ENCODE results near the gene MORC1. TPM values are rescaled to one million over a fixed set of nuclear protein-coding genes. Genes with fewer than 3 reads are reported as not detected.

Gene MORC1
- total RNA-seq, 1 experiment from 2014 or later, result not detected

DNA sequence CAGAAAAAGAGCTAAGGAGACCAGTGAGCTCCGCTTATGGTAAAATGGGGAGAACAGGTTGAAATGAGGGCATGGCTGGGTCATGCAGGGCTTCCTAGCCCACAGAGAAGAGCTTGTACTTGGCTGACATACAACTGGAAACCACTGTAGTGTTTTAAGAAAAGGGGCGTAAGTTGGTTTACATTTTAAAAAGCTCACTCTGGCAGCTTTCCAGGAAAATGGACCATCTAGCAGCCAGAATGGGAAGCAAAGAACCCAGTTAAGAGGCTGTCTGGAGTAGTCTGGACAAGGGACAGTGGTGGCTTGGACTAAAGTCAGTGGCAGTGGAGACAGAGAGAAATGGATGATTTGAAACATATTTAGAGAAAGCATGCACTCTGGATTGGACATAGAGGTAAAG, 1.9 kb downstream of the MORC1 start:
- intact Hi-C loops (cut with micrococcal nuclease; ENCODE audit: unreplicated experiment), result no loop called here
- BruUV-seq (replicated peaks), result no TSS peak
- H3K9me3 Mint-ChIP-seq (ENCODE audit: low read depth, unreplicated experiment), result no peaks in the 10 kb centered on the region
- peaks cover 8% of the 10 kb centered on the region for H3K4me1 Mint-ChIP-seq (ENCODE audit: low read depth, unreplicated experiment)
- no peaks in the 10 kb centered on the region for H3K36me3 Mint-ChIP-seq (ENCODE audit: insufficient read depth, unreplicated experiment)
- H3K27ac Mint-ChIP-seq (ENCODE audit: unreplicated experiment), result no peak overlapping the region
- CTCF ChIA-PET, result interaction anchor here (0.6 kb wide), 1 partner anchor 182 kb away, joined by 3 read pairs; no protein-coding TSS in a partner anchor
- no peak for DNase-seq
- H3K27me3 Mint-ChIP-seq (ENCODE audit: unreplicated experiment), result no peaks in the 10 kb centered on the region
- TF ChIP-seq, protein P1, sequence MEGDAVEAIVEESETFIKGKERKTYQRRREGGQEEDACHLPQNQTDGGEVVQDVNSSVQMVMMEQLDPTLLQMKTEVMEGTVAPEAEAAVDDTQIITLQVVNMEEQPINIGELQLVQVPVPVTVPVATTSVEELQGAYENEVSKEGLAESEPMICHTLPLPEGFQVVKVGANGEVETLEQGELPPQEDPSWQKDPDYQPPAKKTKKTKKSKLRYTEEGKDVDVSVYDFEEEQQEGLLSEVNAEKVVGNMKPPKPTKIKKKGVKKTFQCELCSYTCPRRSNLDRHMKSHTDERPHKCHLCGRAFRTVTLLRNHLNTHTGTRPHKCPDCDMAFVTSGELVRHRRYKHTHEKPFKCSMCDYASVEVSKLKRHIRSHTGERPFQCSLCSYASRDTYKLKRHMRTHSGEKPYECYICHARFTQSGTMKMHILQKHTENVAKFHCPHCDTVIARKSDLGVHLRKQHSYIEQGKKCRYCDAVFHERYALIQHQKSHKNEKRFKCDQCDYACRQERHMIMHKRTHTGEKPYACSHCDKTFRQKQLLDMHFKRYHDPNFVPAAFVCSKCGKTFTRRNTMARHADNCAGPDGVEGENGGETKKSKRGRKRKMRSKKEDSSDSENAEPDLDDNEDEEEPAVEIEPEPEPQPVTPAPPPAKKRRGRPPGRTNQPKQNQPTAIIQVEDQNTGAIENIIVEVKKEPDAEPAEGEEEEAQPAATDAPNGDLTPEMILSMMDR (IDR thresholded peaks at IDR 0.05; ENCODE audit: unreplicated experiment), result no peak
- no peak overlapping the region for H3K4me3 Mint-ChIP-seq (ENCODE audit: low read depth, unreplicated experiment)

DNA sequence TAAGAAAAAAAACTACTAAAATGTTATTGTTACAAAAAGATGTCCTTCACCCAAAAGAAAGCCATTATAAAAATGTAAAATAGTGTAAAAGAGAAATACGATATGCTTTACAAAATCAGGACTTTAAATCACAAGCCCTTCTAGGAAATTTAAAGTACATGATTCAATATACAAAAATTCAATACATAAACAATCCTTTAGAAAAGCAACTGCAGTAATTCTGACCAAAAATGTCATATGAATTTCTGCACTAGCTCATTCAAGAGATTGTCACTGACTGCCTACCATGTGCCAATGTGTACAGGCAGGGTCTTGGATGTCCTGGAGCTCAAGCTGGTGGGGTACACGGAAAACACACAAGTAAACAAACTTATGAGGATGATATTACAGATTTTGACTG, 2.5 kb downstream of the MORC1 start:
- no TSS peak for BruUV-seq (replicated peaks)
- no peak for DNase-seq
- Mint-ChIP-seq H3K4me3 (ENCODE audit: low read depth, unreplicated experiment) (no peak overlapping the region), H3K27me3 (ENCODE audit: unreplicated experiment) (no peaks in the 10 kb centered on the region), H3K27ac (ENCODE audit: unreplicated experiment) (no peak overlapping the region), H3K4me1 (ENCODE audit: low read depth, unreplicated experiment) (peaks cover 8% of the 10 kb centered on the region), H3K9me3 (ENCODE audit: low read depth, unreplicated experiment) (no peaks in the 10 kb centered on the region), H3K36me3 (ENCODE audit: insufficient read depth, unreplicated experiment) (no peaks in the 10 kb centered on the region)
- intact Hi-C loops (cut with micrococcal nuclease; ENCODE audit: unreplicated experiment), result no loop called here
- TF ChIP-seq, protein P1 (IDR thresholded peaks at IDR 0.05; ENCODE audit: unreplicated experiment), result no peak
- CTCF ChIA-PET, result interaction anchor here (0.7 kb wide), 1 partner anchor 18 kb away, joined by 3 read pairs; no protein-coding TSS in a partner anchor

DNA sequence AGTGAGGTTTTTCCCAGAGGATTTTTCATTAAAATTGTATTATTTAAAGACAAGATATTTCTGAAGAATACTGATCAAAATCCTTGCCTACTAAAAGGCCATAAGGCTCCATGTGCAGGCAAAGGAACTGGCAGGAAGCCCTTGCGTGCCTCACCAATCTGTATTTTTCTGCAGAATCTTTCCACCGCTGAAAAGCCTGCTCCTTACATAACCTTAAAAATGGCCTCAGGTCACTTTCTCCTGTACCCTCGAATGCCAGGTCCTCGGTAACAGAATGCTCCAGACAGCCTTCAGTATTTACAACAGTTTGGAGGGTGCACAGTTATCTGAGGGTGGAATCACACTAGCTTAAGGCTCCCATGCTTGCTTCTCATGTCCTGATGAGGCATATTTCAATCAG, 3.2 kb downstream of the MORC1 start:
- DNase-seq, result no peak
- H3K4me1 Mint-ChIP-seq (ENCODE audit: low read depth, unreplicated experiment), result peaks cover 8% of the 10 kb centered on the region
- H3K27ac Mint-ChIP-seq (ENCODE audit: unreplicated experiment), result no peak overlapping the region

DNA sequence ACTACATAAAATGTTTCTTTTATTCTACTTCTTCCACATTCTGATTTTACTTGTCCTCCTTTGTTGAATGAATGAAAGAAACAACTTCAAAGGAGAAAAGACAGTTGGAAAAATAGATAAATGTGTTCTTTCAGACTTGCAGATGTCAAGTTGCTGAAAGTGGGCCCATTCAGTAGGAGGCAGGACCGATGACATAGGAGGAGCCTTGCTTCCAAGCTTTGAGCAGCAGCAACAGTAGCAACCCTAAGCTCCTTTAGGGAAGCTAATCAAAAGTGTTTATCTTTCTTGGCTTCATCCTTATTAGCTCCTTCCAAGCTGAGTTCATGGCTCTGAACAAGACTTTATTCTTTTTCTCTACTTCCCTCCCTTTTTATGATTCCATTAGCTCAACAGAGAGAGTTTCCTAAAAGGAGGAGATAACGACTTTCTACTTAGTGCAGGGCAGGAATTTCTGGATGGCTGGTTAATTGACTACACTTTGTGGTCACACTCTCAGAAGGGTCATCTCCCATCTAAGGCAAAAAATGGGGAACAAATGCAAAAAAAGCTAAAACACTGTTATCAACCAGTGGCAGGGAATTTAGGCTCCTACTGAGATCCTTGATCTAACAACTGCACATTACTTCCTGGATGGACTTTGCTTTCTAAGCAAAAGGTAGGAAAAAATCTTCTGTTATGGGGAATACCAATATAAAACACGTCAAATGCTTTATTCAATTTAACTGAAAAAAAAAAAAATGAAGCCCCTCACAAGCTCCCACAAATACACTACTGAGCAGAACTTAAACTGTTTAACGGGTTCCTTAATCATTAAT, 4.8 kb downstream of the MORC1 start:
- H3K27ac Mint-ChIP-seq (ENCODE audit: unreplicated experiment), result no peak overlapping the region
- no peak overlapping the region for H3K4me3 Mint-ChIP-seq (ENCODE audit: low read depth, unreplicated experiment)
- no TSS peak for BruUV-seq (replicated peaks)
- CTCF ChIA-PET, result no interaction called here
- H3K36me3 Mint-ChIP-seq (ENCODE audit: insufficient read depth, unreplicated experiment), result no peaks in the 10 kb centered on the region
- no peak for DNase-seq
- intact Hi-C loops (cut with micrococcal nuclease; ENCODE audit: unreplicated experiment), result no loop called here
- peaks cover 8% of the 10 kb centered on the region for H3K4me1 Mint-ChIP-seq (ENCODE audit: low read depth, unreplicated experiment)
- no peaks in the 10 kb centered on the region for H3K27me3 Mint-ChIP-seq (ENCODE audit: unreplicated experiment)
- H3K9me3 Mint-ChIP-seq (ENCODE audit: low read depth, unreplicated experiment), result no peaks in the 10 kb centered on the region
- TF ChIP-seq, protein P1 (IDR thresholded peaks at IDR 0.05; ENCODE audit: unreplicated experiment), result no peak

More for the DNA sequence above, 3.2 kb downstream of the MORC1 start:
- CTCF ChIA-PET, result no interaction called here
- Mint-ChIP-seq H3K27me3 (ENCODE audit: unreplicated experiment) (no peaks in the 10 kb centered on the region), H3K4me3 (ENCODE audit: low read depth, unreplicated experiment) (no peak overlapping the region), H3K9me3 (ENCODE audit: low read depth, unreplicated experiment) (no peaks in the 10 kb centered on the region), H3K36me3 (ENCODE audit: insufficient read depth, unreplicated experiment) (no peaks in the 10 kb centered on the region)
- TF ChIP-seq, protein P1 (IDR thresholded peaks at IDR 0.05; ENCODE audit: unreplicated experiment), result no peak
- intact Hi-C loops (cut with micrococcal nuclease; ENCODE audit: unreplicated experiment), result no loop called here
- BruUV-seq (replicated peaks), result no TSS peak
